Parathyroid adenoma (tissue), 2 donors: ENCODE measurements around the gene TIMM29.
A peak's percentile ranks its signal among the peaks of the same experiment; 100 is the strongest.

Experiments used
- H2AFZ ChIP-seq: fragments of 300-600 bp; sonication (generic); one replicate; pipeline ENCODE4 v1.7.0; 2017; ENCODE audit warnings: antibody characterized with exemption, mild to moderate bottlenecking
- H3K27ac ChIP-seq: fragments of 300-600 bp; sonication (generic); one replicate; pipeline ENCODE4 v1.7.0; 2017
- H3K27me3 ChIP-seq: fragments of 300-600 bp; sonication (generic); one replicate; pipeline ENCODE4 v1.7.0; 2017; ENCODE audit warnings: low read length; ENCODE audit not compliant: control insufficient read depth, insufficient read depth
- H3K36me3 ChIP-seq: fragments of 300-600 bp; sonication (generic); one replicate; pipeline ENCODE4 v1.7.0; 2017; ENCODE audit warnings: low read length; ENCODE audit not compliant: control insufficient read depth, insufficient read depth
- H3K4me1 ChIP-seq: fragments of 300-600 bp; sonication (generic); one replicate; pipeline ENCODE4 v1.7.0; 2017; ENCODE audit warnings: control low read depth
- H3K4me2 ChIP-seq: fragments of 300-600 bp; sonication (generic); one replicate; pipeline ENCODE4 v1.7.0; 2017; ENCODE audit warnings: low read length
- H3K4me3 ChIP-seq: fragments of 300-600 bp; sonication (generic); one replicate; pipeline ENCODE4 v1.7.0; 2017; ENCODE audit warnings: low read depth, low read length
- H3K79me2 ChIP-seq: fragments of 300-600 bp; sonication (generic); one replicate; pipeline ENCODE4 v1.7.0; 2017; ENCODE audit warnings: control low read depth
- H3K9ac ChIP-seq: fragments of 300-600 bp; sonication (generic); one replicate; pipeline ENCODE4 v1.7.0; 2017; ENCODE audit warnings: mild to moderate bottlenecking
- H3K9me3 ChIP-seq: fragments of 300-600 bp; sonication (generic); one replicate; pipeline ENCODE4 v1.7.0; 2017; ENCODE audit warnings: low read length; ENCODE audit not compliant: control insufficient read depth
- CTCF ChIP-seq: fragments of 300-600 bp; sonication (generic); IDR thresholded peaks from one replicate; pipeline ENCODE4 v1.7.0; 2017; ENCODE audit warnings: antibody characterized with exemption, mild to moderate bottlenecking
- donor health status: primary hyperparathyroidism.

TIMM29 gene

GRCh38 chr19:10966809-10967208 is 38.2 kb downstream of the TIMM29 start:
- H3K79me2 ChIP-seq: peaks cover 56% of the 10 kb centered on the region
- H3K4me1 ChIP-seq: peaks cover 20% of the 10 kb centered on the region
- no peak for TF ChIP-seq CTCF
- H3K4me2 ChIP-seq: no peak overlapping the region
- no peak overlapping the region for H2AFZ ChIP-seq
- H3K27ac ChIP-seq: no peak overlapping the region
- no peak overlapping the region for H3K9ac ChIP-seq
- no peaks in the 10 kb centered on the region for H3K9me3 ChIP-seq
- H3K36me3 ChIP-seq: no peaks in the 10 kb centered on the region
- no peak overlapping the region for H3K4me3 ChIP-seq
- H3K27me3 ChIP-seq: no peaks in the 10 kb centered on the region

- TF ChIP-seq CTCF: peak; percentile 44
- peaks cover 45% of the 10 kb centered on the region for H3K79me2 ChIP-seq
- H2AFZ ChIP-seq: peak overlapping the region; percentile 53
- no peaks in the 10 kb centered on the region for H3K27me3 ChIP-seq
- no peaks in the 10 kb centered on the region for H3K9me3 ChIP-seq
- H3K36me3 ChIP-seq: no peaks in the 10 kb centered on the region
- peaks cover 13% of the 10 kb centered on the region for H3K4me1 ChIP-seq
- peak overlapping the region; percentile 53 for H3K27ac ChIP-seq
- H3K9ac ChIP-seq: no peak overlapping the region
- peak overlapping the region; percentile 18 for H3K4me3 ChIP-seq
- H3K4me2 ChIP-seq: peak overlapping the region; percentile 41
Measured at GRCh38 chr19:10968527-10969135, 40.0 kb downstream of the TIMM29 start.

- Histone ChIP-seq H3K4me2 (no peak overlapping the region), H3K4me1 (peaks cover 13% of the 10 kb centered on the region), H3K36me3 (no peaks in the 10 kb centered on the region), H2AFZ (no peak overlapping the region), H3K9ac (no peak overlapping the region), H3K4me3 (no peak overlapping the region), H3K9me3 (no peaks in the 10 kb centered on the region), H3K27me3 (no peaks in the 10 kb centered on the region), H3K27ac (no peak overlapping the region), H3K79me2 (peaks cover 38% of the 10 kb centered on the region)
- no peak for TF ChIP-seq CTCF
Measured at GRCh38 chr19:10971107-10971726, 42.6 kb downstream of the TIMM29 start.

GRCh38 chr19:10975374-10976130 is 46.9 kb downstream of the TIMM29 start:
- Histone ChIP-seq H2AFZ (peak overlapping the region; percentile 9), H3K4me1 (no peaks in the 10 kb centered on the region), H3K4me3 (no peak overlapping the region), H3K36me3 (no peaks in the 10 kb centered on the region), H3K9me3 (no peaks in the 10 kb centered on the region), H3K27ac (no peak overlapping the region), H3K79me2 (peaks cover 45% of the 10 kb centered on the region), H3K4me2 (peak overlapping the region; percentile 65), H3K27me3 (no peaks in the 10 kb centered on the region), H3K9ac (no peak overlapping the region)
- TF ChIP-seq CTCF: no peak
